Measurements from ENCODE around the gene KRTAP2-2. TPM values are rescaled to one million over a fixed set of nuclear protein-coding genes. Genes with fewer than 3 reads are reported as not detected.

KRTAP2-2 gene
- total and polyA plus RNA-seq, 8 donors, result not detected

DNA sequence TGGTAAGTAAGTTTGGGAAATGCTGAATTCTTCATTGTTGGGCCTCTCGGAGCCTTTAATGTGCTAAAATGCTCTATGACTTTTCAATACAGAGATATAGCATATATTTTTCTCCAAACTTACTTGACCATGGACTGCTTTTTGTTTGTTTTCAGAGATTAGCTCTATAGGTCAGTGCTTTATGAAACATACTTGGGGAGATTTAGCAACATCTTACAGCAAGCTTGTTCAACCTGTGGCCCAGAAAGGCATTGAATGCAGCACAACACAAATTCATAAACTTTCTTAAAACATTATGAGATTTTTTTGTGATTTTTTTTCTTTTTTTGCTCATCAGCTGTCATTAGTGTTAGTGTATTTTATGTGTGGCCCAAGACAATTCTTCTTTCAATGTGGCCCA is 45.1 kb downstream of the KRTAP2-2 start:
- no peaks in the 10 kb centered on the region for H3K27me3 ChIP-seq
- H3K9me3 ChIP-seq, result no peaks in the 10 kb centered on the region
- H3K27ac ChIP-seq, result no peak overlapping the region
- DNase-seq, result no peak
- no peak for TF ChIP-seq EP300 (IDR thresholded peaks at IDR 0.05)
- no peak for TF ChIP-seq POLR2A (IDR thresholded peaks at IDR 0.05)
- TF ChIP-seq POLR2AphosphoS5 (IDR thresholded peaks at IDR 0.05), result no peak
- H3K4me3 ChIP-seq, result no peak overlapping the region
- WGBS, 5 donors, result 58 to 76% (median 62%) methylated on average over 1 of the region's 1 CpG
- intact Hi-C loops (cut with DNase I; ENCODE audit: low total_unique reads), result no loop called here
- no peaks in the 10 kb centered on the region for H3K36me3 ChIP-seq
- H3K4me1 ChIP-seq, result no peaks in the 10 kb centered on the region

DNA sequence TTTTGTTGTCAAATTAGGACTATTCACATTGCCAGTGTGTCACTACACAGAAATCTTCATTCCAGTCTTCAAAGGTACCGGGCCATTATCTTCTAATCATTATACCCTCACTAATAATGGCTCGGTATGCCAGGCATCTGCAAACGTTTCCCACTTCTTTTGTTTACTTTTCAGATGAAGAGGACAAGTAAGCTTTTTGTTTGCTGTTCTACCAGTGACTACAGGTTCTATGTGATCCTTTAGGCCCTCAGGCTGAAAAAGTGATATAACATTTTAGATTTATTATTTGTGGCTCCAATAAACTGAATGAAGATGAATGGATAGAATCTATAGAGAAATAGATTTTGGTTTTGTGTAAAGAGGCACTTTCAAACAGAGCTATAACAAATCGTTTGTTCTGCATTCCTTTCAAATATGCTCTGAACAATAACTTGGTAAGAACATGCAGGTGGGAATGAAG is 45.7 kb downstream of the KRTAP2-2 start:
- H3K36me3 ChIP-seq, result no peaks in the 10 kb centered on the region
- no peaks in the 10 kb centered on the region for H3K27me3 ChIP-seq
- 22 to 41% (median 29%) methylated on average over 4 of the region's 4 CpGs for WGBS, 5 donors
- intact Hi-C loops (cut with DNase I; ENCODE audit: low total_unique reads), result no loop called here
- H3K4me1 ChIP-seq, result no peaks in the 10 kb centered on the region
- TF ChIP-seq EP300 (IDR thresholded peaks at IDR 0.05) (no peak), POLR2AphosphoS5 (IDR thresholded peaks at IDR 0.05) (no peak), POLR2A (IDR thresholded peaks at IDR 0.05) (no peak)
- TF ChIP-seq, protein P1, sequence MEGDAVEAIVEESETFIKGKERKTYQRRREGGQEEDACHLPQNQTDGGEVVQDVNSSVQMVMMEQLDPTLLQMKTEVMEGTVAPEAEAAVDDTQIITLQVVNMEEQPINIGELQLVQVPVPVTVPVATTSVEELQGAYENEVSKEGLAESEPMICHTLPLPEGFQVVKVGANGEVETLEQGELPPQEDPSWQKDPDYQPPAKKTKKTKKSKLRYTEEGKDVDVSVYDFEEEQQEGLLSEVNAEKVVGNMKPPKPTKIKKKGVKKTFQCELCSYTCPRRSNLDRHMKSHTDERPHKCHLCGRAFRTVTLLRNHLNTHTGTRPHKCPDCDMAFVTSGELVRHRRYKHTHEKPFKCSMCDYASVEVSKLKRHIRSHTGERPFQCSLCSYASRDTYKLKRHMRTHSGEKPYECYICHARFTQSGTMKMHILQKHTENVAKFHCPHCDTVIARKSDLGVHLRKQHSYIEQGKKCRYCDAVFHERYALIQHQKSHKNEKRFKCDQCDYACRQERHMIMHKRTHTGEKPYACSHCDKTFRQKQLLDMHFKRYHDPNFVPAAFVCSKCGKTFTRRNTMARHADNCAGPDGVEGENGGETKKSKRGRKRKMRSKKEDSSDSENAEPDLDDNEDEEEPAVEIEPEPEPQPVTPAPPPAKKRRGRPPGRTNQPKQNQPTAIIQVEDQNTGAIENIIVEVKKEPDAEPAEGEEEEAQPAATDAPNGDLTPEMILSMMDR (IDR thresholded peaks at IDR 0.05), result no peak
- H3K4me3 ChIP-seq, result no peak overlapping the region
- no peak for DNase-seq
- H3K9me3 ChIP-seq, result no peaks in the 10 kb centered on the region
- no peak overlapping the region for H3K27ac ChIP-seq

DNA sequence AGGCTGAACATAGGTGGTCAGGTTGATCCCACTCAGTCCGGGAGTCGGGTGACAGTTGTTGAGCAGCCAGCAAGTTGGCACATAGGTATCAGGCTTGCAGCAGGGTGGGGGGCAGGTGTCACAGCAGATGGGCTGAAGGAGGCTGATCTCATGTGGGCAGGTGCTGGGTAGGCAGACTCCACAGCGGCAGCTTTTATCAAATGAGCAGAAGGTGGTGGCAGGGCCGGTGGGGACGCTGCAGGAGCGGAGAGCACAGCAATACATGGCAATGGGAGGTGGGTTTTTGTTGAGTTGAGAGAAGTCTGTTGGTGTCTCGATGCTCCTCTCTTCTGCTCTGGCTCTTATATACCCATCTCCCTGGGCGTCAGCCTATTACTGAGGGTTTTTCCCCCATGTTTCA is 46.2 kb downstream of the KRTAP2-2 start, which contains the start of gene KRTAP3-1:
Gene KRTAP3-1, minus strand, starts transcription at position 318 of the 400 bp plus-strand sequence. Its CDS starts 54 bp downstream, at position 264.
- H3K4me1 ChIP-seq, result no peaks in the 10 kb centered on the region
- DNase-seq, result peak in 1 of 2 donors; percentile 10
- TF ChIP-seq EP300 (IDR thresholded peaks at IDR 0.05) (no peak), POLR2AphosphoS5 (IDR thresholded peaks at IDR 0.05) (no peak), POLR2A (IDR thresholded peaks at IDR 0.05) (no peak)
- TF ChIP-seq, protein P1 (IDR thresholded peaks at IDR 0.05), result no peak
- H3K36me3 ChIP-seq, result no peaks in the 10 kb centered on the region
- 69 to 81% (median 75%) methylated on average over 4 to 8 of the region's 8 CpGs for WGBS, 5 donors
- H3K27ac ChIP-seq, result no peak within 1 kb of the TSS
- no peaks in the 10 kb centered on the region for H3K9me3 ChIP-seq
- no peaks in the 10 kb centered on the region for H3K27me3 ChIP-seq
- intact Hi-C loops (cut with DNase I; ENCODE audit: low total_unique reads), result no loop called here
- H3K4me3 ChIP-seq, result no peak within 1 kb of the TSS

Small RNA genes within 50 kb of the gene (small RNA-seq; reads per million reads assigned to genes)
- 0 reads per million in 4 donors for gene KRTAP3-4P

Other genes starting within 250 kb of the KRTAP2-2 start
Only the 30 nearest of the 37 such genes appear.
- gene KRT20, start 170.0 kb downstream of the KRTAP2-2 start, total RNA-seq, result 100 to 1,000 TPM in 2 of 5 donors, 10 to 100 TPM in 1, not detected in 2; 72.0 to 121 (median 101) TPM
- gene KRT20, start 170.0 kb downstream of the KRTAP2-2 start, polyA plus RNA-seq, result 100 to 1,000 TPM in 1 of 3 donors, 1 to 10 TPM in 2; 3.9 to 370 (median 4.4) TPM
- gene KRT23, start 117.6 kb downstream of the KRTAP2-2 start, total RNA-seq, result not detected
- gene KRT23, start 117.6 kb downstream of the KRTAP2-2 start, polyA plus RNA-seq, result 1 to 10 TPM in 2 of 3 donors, not detected in 1; 1.1 to 2.6 TPM
- gene KRT39, start 88.3 kb downstream of the KRTAP2-2 start, total RNA-seq, result not detected
- not detected for gene KRT39, start 88.3 kb downstream of the KRTAP2-2 start, polyA plus RNA-seq
- not detected for gene KRT40, start 70.9 kb downstream of the KRTAP2-2 start, total RNA-seq
- under 1 TPM in 1 of 3 donors, not detected in 2; 0.10 TPM for gene KRT40, start 70.9 kb downstream of the KRTAP2-2 start, polyA plus RNA-seq
- not detected for gene KRTAP3-3, start 61.1 kb downstream of the KRTAP2-2 start, total RNA-seq
- not detected for gene KRTAP3-3, start 61.1 kb downstream of the KRTAP2-2 start, polyA plus RNA-seq
- not detected for gene KRTAP3-2, start 55.3 kb downstream of the KRTAP2-2 start, total RNA-seq
- not detected for gene KRTAP3-2, start 55.3 kb downstream of the KRTAP2-2 start, polyA plus RNA-seq
- not detected for gene KRTAP3-1, start 46.1 kb downstream of the KRTAP2-2 start, total RNA-seq
- not detected for gene KRTAP3-1, start 46.1 kb downstream of the KRTAP2-2 start, polyA plus RNA-seq
- not detected for gene KRTAP1-5, start 28.0 kb downstream of the KRTAP2-2 start, total RNA-seq
- gene KRTAP1-5, start 28.0 kb downstream of the KRTAP2-2 start, polyA plus RNA-seq, result not detected
- gene KRTAP1-4, start 25.0 kb downstream of the KRTAP2-2 start, total RNA-seq, result not detected
- not detected for gene KRTAP1-4, start 25.0 kb downstream of the KRTAP2-2 start, polyA plus RNA-seq
- not detected for gene KRTAP1-3, start 20.4 kb downstream of the KRTAP2-2 start, total RNA-seq
- not detected for gene KRTAP1-3, start 20.4 kb downstream of the KRTAP2-2 start, polyA plus RNA-seq
- not detected for gene KRTAP1-1, start 13.8 kb downstream of the KRTAP2-2 start, total RNA-seq
- gene KRTAP1-1, start 13.8 kb downstream of the KRTAP2-2 start, polyA plus RNA-seq, result not detected
- gene KRTAP2-1, start 7.9 kb downstream of the KRTAP2-2 start, total RNA-seq, result not detected
- not detected for gene KRTAP2-1, start 7.9 kb downstream of the KRTAP2-2 start, polyA plus RNA-seq
- gene KRTAP2-3, start 4.9 kb upstream of the KRTAP2-2 start, total RNA-seq, result not detected
- gene KRTAP2-3, start 4.9 kb upstream of the KRTAP2-2 start, polyA plus RNA-seq, result not detected
- not detected for gene KRTAP2-4, start 10.6 kb upstream of the KRTAP2-2 start, total RNA-seq
- gene KRTAP2-4, start 10.6 kb upstream of the KRTAP2-2 start, polyA plus RNA-seq, result not detected
- not detected for gene KRTAP4-7, start 28.9 kb upstream of the KRTAP2-2 start, total RNA-seq
- gene KRTAP4-7, start 28.9 kb upstream of the KRTAP2-2 start, polyA plus RNA-seq, result not detected
- gene KRTAP4-8, start 42.9 kb upstream of the KRTAP2-2 start, total RNA-seq, result not detected
- not detected for gene KRTAP4-8, start 42.9 kb upstream of the KRTAP2-2 start, polyA plus RNA-seq
- gene KRTAP4-16, start 47.0 kb upstream of the KRTAP2-2 start, total RNA-seq, result not detected
- not detected for gene KRTAP4-16, start 47.0 kb upstream of the KRTAP2-2 start, polyA plus RNA-seq
- not detected for gene KRTAP4-9, start 50.2 kb upstream of the KRTAP2-2 start, total RNA-seq
- not detected for gene KRTAP4-9, start 50.2 kb upstream of the KRTAP2-2 start, polyA plus RNA-seq
- gene KRTAP4-11, start 63.1 kb upstream of the KRTAP2-2 start, total RNA-seq, result not detected
- gene KRTAP4-11, start 63.1 kb upstream of the KRTAP2-2 start, polyA plus RNA-seq, result not detected
- gene KRTAP4-12, start 69.0 kb upstream of the KRTAP2-2 start, total RNA-seq, result not detected
- not detected for gene KRTAP4-12, start 69.0 kb upstream of the KRTAP2-2 start, polyA plus RNA-seq
- gene KRTAP4-6, start 85.3 kb upstream of the KRTAP2-2 start, total RNA-seq, result not detected
- not detected for gene KRTAP4-6, start 85.3 kb upstream of the KRTAP2-2 start, polyA plus RNA-seq
- gene KRTAP4-5, start 94.6 kb upstream of the KRTAP2-2 start, total RNA-seq, result not detected
- not detected for gene KRTAP4-5, start 94.6 kb upstream of the KRTAP2-2 start, polyA plus RNA-seq
- gene KRTAP4-4, start 105.5 kb upstream of the KRTAP2-2 start, total RNA-seq, result not detected
- not detected for gene KRTAP4-4, start 105.5 kb upstream of the KRTAP2-2 start, polyA plus RNA-seq
- gene KRTAP4-3, start 113.0 kb upstream of the KRTAP2-2 start, total RNA-seq, result not detected
- gene KRTAP4-3, start 113.0 kb upstream of the KRTAP2-2 start, polyA plus RNA-seq, result not detected
- gene KRTAP4-2, start 123.0 kb upstream of the KRTAP2-2 start, total RNA-seq, result not detected
- not detected for gene KRTAP4-2, start 123.0 kb upstream of the KRTAP2-2 start, polyA plus RNA-seq
- gene KRTAP4-1, start 129.7 kb upstream of the KRTAP2-2 start, total RNA-seq, result not detected
- not detected for gene KRTAP4-1, start 129.7 kb upstream of the KRTAP2-2 start, polyA plus RNA-seq
- not detected for gene KRTAP9-1, start 134.7 kb upstream of the KRTAP2-2 start, total RNA-seq
- not detected for gene KRTAP9-1, start 134.7 kb upstream of the KRTAP2-2 start, polyA plus RNA-seq
- gene KRTAP9-2, start 171.4 kb upstream of the KRTAP2-2 start, total RNA-seq, result not detected
- not detected for gene KRTAP9-2, start 171.4 kb upstream of the KRTAP2-2 start, polyA plus RNA-seq
- not detected for gene KRTAP9-3, start 177.2 kb upstream of the KRTAP2-2 start, total RNA-seq
- gene KRTAP9-3, start 177.2 kb upstream of the KRTAP2-2 start, polyA plus RNA-seq, result not detected
- gene KRTAP9-8, start 182.8 kb upstream of the KRTAP2-2 start, total RNA-seq, result not detected
- gene KRTAP9-8, start 182.8 kb upstream of the KRTAP2-2 start, polyA plus RNA-seq, result not detected

All from stomach (tissue), 9 donors.